Measurements from ENCODE around the gene RBM7. TPM values are rescaled to one million over a fixed set of nuclear protein-coding genes. Genes with fewer than 3 reads are reported as not detected.

RBM7 gene
- total RNA-seq, 2 experiments from 2014 or later: 51.4 to 52.6 TPM

DNA sequence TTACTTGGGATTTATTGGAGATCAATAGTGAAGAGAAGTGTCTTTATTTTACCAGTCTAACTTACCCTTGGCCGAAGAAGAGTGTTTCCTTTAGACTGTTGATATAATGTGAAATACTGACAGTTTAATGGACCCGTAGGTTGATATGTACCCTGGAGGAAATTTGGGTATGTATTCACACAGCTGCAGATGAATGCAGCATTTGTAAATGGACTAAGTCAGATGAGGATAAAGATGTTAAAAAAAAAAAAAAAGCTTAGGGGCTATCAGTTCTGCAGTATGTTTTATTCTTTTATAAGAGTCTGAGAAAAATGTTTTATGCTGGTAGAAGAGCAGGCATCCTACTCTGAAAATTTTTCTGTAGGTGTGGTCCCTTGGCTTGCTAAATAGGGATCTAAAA is 41.5 kb downstream of the RBM7 start:
- no peak overlapping the region for H3K27ac Mint-ChIP-seq
- intact Hi-C loops (cut with micrococcal nuclease): no loop called here
- ChIA-PET POLR2A (no interaction called here), CTCF (no interaction called here)
- no peaks in the 10 kb centered on the region for H3K9me3 Mint-ChIP-seq
- TF ChIP-seq, protein P1, sequence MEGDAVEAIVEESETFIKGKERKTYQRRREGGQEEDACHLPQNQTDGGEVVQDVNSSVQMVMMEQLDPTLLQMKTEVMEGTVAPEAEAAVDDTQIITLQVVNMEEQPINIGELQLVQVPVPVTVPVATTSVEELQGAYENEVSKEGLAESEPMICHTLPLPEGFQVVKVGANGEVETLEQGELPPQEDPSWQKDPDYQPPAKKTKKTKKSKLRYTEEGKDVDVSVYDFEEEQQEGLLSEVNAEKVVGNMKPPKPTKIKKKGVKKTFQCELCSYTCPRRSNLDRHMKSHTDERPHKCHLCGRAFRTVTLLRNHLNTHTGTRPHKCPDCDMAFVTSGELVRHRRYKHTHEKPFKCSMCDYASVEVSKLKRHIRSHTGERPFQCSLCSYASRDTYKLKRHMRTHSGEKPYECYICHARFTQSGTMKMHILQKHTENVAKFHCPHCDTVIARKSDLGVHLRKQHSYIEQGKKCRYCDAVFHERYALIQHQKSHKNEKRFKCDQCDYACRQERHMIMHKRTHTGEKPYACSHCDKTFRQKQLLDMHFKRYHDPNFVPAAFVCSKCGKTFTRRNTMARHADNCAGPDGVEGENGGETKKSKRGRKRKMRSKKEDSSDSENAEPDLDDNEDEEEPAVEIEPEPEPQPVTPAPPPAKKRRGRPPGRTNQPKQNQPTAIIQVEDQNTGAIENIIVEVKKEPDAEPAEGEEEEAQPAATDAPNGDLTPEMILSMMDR (IDR thresholded peaks at IDR 0.05): no peak
- no peaks in the 10 kb centered on the region for H3K27me3 Mint-ChIP-seq
- peaks cover 26% of the 10 kb centered on the region for H3K4me1 Mint-ChIP-seq (ENCODE audit: low read depth)
- DNase-seq (no peak), ATAC-seq (no peak)
- H3K36me3 Mint-ChIP-seq (ENCODE audit: low read depth): peaks cover 29% of the 10 kb centered on the region
- H3K4me3 Mint-ChIP-seq: no peak overlapping the region

DNA sequence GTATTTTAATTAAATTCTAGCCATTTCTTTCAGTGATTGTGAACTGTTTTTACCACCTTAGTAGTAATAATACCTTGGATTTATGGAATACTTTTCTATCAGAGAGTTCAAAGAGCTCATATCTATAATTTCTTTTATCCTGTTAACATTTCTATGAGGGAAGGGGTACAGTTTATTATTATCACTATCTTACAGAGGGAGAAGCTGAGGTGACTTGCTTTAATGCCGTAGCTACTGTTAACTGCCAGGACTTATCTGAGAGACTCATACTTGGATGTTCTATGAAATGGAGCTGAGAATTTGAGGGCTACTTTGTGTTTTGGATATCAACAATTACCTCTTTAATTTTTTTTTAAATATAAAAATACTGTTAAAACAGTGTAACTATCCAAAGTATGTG is 42.1 kb downstream of the RBM7 start:
- Mint-ChIP-seq H3K36me3 (ENCODE audit: low read depth) (peaks cover 34% of the 10 kb centered on the region), H3K4me1 (ENCODE audit: low read depth) (peaks cover 26% of the 10 kb centered on the region), H3K27me3 (no peaks in the 10 kb centered on the region), H3K4me3 (no peak overlapping the region), H3K27ac (no peak overlapping the region), H3K9me3 (no peaks in the 10 kb centered on the region)
- POLR2A ChIA-PET: no interaction called here
- DNase-seq (no peak), ATAC-seq (no peak)
- CTCF ChIA-PET: no interaction called here
- intact Hi-C loops (cut with micrococcal nuclease): no loop called here
- TF ChIP-seq, protein P1 (IDR thresholded peaks at IDR 0.05): no peak

DNA sequence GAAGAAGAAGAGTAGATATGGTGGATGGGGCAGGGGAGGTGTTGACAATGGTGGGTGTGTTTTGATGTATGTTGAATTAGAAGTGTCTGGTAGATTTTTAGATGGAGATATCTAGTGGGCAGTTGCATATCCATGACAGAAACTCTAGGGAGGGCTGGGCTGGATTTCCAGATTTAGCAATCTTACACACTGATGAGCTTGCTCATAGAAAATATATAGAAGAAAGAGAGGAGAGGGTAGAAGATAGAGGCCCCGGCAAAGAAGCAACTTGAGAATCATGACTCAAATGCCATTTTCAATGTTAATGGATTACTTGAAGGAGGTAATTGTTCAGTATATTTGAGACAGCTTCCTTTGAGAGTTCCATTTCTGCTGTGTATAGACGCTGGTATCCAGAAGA is 47.0 kb downstream of the RBM7 start:
- no peak overlapping the region for H3K4me3 Mint-ChIP-seq
- H3K27me3 Mint-ChIP-seq: no peaks in the 10 kb centered on the region
- POLR2A ChIA-PET: interaction anchor here (1.2 kb wide), 1 partner anchor 10 kb away, joined by 3 read pairs; no protein-coding TSS in a partner anchor
- peaks cover 35% of the 10 kb centered on the region for H3K36me3 Mint-ChIP-seq (ENCODE audit: low read depth)
- TF ChIP-seq, protein P1 (IDR thresholded peaks at IDR 0.05): no peak
- ATAC-seq (no peak), DNase-seq (no peak)
- peaks cover 3% of the 10 kb centered on the region for H3K4me1 Mint-ChIP-seq (ENCODE audit: low read depth)
- no peak overlapping the region for H3K27ac Mint-ChIP-seq
- H3K9me3 Mint-ChIP-seq: no peaks in the 10 kb centered on the region
- intact Hi-C loops (cut with micrococcal nuclease): no loop called here
- CTCF ChIA-PET: no interaction called here

DNA sequence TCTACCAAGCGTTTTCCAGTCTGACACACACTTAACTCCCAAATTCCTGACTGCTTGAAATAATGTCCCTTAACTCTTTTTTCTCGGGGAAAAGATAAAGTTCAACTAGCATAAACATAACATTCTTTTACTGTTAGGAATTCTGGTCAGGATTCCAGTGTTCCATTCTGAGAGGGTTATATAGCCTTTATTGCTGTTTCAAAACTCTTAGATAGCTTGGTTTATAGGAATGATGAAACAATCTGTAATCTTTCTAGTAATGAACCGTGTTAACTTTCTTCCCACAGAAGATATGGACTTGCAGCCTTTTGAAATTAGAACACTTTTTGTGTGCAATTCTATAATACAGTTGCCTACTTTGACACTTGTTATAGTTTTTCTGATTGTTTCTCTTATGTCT is 47.4 kb downstream of the RBM7 start:
- POLR2A ChIA-PET: interaction anchor here (1.2 kb wide), 1 partner anchor 10 kb away, joined by 3 read pairs; no protein-coding TSS in a partner anchor

DNA sequence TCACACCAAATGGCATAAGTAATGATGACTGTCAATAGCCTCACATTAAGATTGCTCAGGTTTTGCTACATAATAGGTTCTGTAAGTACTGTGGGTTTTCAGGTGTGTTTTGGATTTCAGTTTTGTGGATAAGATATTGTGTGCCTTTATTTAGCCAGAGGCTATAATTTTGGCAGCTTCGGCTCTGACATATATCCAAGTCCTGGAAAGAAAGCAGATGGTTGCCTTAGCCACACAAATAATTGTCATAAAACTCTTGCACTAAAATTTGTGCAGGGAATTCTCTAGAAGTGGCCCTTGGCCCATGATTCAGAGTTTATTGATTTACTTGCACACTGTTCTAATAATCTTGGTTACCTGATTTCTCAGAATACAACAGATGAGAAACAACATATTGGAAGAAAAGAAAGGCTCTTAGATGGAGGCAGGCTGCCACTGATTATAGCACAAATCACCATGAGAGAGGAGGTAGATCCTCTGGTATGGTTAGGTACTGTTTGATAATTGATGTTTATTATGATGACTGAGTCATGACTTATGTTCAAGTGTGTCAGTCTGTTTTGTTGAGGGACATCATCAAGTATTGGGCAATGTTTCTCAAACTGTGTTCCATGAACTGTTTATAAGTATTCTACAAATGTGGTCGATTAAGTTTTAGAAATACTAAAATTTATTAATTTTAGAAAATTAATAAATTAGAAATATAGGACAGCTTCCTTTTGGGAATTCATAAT is 48.5 kb downstream of the RBM7 start:
- H3K36me3 Mint-ChIP-seq (ENCODE audit: low read depth): peaks cover 39% of the 10 kb centered on the region
- no peaks in the 10 kb centered on the region for H3K27me3 Mint-ChIP-seq
- no peak overlapping the region for H3K4me3 Mint-ChIP-seq
- intact Hi-C loops (cut with micrococcal nuclease): no loop called here
- DNase-seq (no peak), ATAC-seq (no peak)
- POLR2A ChIA-PET: no interaction called here
- peaks cover 3% of the 10 kb centered on the region for H3K4me1 Mint-ChIP-seq (ENCODE audit: low read depth)
- H3K9me3 Mint-ChIP-seq: no peaks in the 10 kb centered on the region
- no peak overlapping the region for H3K27ac Mint-ChIP-seq
- CTCF ChIA-PET: no interaction called here
- TF ChIP-seq, protein P1 (IDR thresholded peaks at IDR 0.05): no peak

More for the DNA sequence above, 47.4 kb downstream of the RBM7 start:
- Mint-ChIP-seq H3K27ac (no peak overlapping the region), H3K27me3 (no peaks in the 10 kb centered on the region), H3K4me3 (no peak overlapping the region), H3K36me3 (ENCODE audit: low read depth) (peaks cover 35% of the 10 kb centered on the region), H3K9me3 (no peaks in the 10 kb centered on the region), H3K4me1 (ENCODE audit: low read depth) (peaks cover 3% of the 10 kb centered on the region)
- intact Hi-C loops (cut with micrococcal nuclease): no loop called here
- no peak for ATAC-seq
- CTCF ChIA-PET: no interaction called here
- no peak for DNase-seq
- TF ChIP-seq, protein P1 (IDR thresholded peaks at IDR 0.05): no peak

Data from activated CD8-positive, alpha-beta T cell treated with anti-CD3 and anti-CD28 coated beads for 36 hours (primary cell).